ENCODE results near the gene COCH.

DNA sequence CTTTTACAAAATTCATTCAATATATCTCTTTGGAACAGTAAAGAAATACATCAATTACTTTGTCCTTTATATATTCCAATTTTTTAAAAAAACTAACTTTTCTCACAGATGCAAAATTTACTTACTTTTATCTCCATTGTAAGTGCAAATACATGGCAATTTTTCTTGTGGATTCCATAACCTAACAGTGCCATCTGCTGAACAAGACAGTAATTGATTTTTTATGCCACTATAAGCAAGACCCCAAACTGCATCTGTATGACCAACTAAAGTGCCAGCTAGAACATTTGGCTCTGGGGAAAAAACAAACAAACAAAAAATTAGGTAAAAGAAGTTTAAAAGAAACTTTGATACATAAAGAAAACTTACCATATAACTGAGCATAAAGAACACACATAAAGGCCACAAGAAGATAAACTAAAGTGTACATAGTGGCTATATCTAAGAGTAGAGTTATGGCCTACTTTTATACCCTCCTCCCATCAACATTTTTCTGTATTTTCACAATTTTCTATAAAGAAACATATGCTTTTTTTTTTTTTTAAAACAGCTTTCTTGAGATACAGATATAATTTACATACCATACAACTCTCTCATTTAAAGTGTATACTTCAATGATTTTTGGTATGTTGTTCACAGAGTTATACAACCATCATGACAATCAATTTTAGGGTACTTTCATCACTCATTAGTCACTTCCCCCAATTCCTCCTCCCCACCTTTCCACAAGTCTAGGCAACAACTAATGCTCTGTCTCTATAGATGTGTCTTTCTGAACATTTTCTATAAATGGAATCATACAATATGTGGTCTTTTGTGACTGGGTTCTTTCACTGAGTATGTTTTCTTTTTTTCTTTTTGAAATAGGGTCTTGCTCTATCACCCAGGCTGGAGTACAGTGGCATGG is 32.6 kb downstream of the COCH start:
- TF ChIP-seq, protein P1, sequence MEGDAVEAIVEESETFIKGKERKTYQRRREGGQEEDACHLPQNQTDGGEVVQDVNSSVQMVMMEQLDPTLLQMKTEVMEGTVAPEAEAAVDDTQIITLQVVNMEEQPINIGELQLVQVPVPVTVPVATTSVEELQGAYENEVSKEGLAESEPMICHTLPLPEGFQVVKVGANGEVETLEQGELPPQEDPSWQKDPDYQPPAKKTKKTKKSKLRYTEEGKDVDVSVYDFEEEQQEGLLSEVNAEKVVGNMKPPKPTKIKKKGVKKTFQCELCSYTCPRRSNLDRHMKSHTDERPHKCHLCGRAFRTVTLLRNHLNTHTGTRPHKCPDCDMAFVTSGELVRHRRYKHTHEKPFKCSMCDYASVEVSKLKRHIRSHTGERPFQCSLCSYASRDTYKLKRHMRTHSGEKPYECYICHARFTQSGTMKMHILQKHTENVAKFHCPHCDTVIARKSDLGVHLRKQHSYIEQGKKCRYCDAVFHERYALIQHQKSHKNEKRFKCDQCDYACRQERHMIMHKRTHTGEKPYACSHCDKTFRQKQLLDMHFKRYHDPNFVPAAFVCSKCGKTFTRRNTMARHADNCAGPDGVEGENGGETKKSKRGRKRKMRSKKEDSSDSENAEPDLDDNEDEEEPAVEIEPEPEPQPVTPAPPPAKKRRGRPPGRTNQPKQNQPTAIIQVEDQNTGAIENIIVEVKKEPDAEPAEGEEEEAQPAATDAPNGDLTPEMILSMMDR (IDR thresholded peaks at IDR 0.05), result peak; percentile 15 to 39 (median 31)
- TF ChIP-seq POLR2AphosphoS5 (IDR thresholded peaks at IDR 0.05), result no peak

Data from transverse colon (tissue), 4 donors.